Gastroesophageal sphincter (tissue), 4 donors: Measurements from ENCODE around the gene NOP14. TPM values are rescaled to one million over a fixed set of nuclear protein-coding genes. Genes with fewer than 3 reads are reported as not detected.

Experiments
- ATAC-seq: fragments of 150-250 bp; one replicate; pipeline ENCODE4 v1.9.1; 2016; ENCODE audit warnings: mild to moderate bottlenecking, moderate library complexity
- H3K27ac ChIP-seq, 4 donors: fragments of 200-600 bp; sonication (generic) in 3 of 4; 1 replicate in 3 of 4; 2 replicates in 1 of 4; pipeline ENCODE4 v1.5.1; 2016 to 2019
- H3K27me3 ChIP-seq: fragments of 200-600 bp; sonication (generic); one replicate; pipeline ENCODE4 v1.5.1; 2019
- H3K36me3 ChIP-seq, 2 donors: fragments of 200-600 bp; sonication (generic); one replicate each; pipeline ENCODE4 v1.5.1; 2019; ENCODE audit warnings: control low read depth in 1 of 2
- H3K4me1 ChIP-seq, 3 donors: fragments of 200-600 bp; sonication (generic); 1 replicate in 2 of 3; 2 replicates in 1 of 3; pipeline ENCODE4 v1.5.1; 2016 to 2019; ENCODE audit warnings: control low read depth in 2 of 3
- H3K4me3 ChIP-seq, 2 donors: fragments of 200-600 bp; sonication (generic); one replicate each; pipeline ENCODE4 v1.5.1; 2019; ENCODE audit warnings: mild to moderate bottlenecking in 1 of 2, moderate library complexity in 1 of 2
- H3K9me3 ChIP-seq, 3 donors: fragments of 200-600 bp; sonication (generic); one replicate each; pipeline ENCODE4 v1.5.1; 2017 to 2019; ENCODE audit warnings: control low read depth in 2 of 3
- EP300 ChIP-seq: sonication (generic); formaldehyde crosslinking; IDR thresholded peaks from one replicate; pipeline ENCODE4 v1.6.1; 2017; ENCODE audit warnings: antibody characterized with exemption, mild to moderate bottlenecking
- POLR2A ChIP-seq, 2 donors: fragments of 450-650 bp; IDR thresholded peaks; one replicate each; pipeline ENCODE4 v1.6.1; 2017; ENCODE audit warnings: antibody characterized with exemption in 2 of 2, mild to moderate bottlenecking in 2 of 2, moderate library complexity in 1 of 2
- POLR2AphosphoS5 ChIP-seq: sonication (generic); formaldehyde crosslinking; IDR thresholded peaks from one replicate; pipeline ENCODE4 v1.6.1; 2017; ENCODE audit warnings: antibody characterized with exemption
- WGBS, 2 donors: methylation state at CpG; one replicate each; pipeline ENCODE4 v1.1.5; 2018; ENCODE audit warnings: low coverage in 1 of 2; 5-methylcytosine and 5-hydroxymethylcytosine counted together
- total RNA-seq, 4 donors: library from RNA; depleted of rRNA; stranded (reverse); fragments of >200 nt; gene quantifications; one replicate each; pipeline ENCODE4 v1.1.0, GENCODE V29; 2016
- TF ChIP-seq, protein P1 (sequence below), 4 experiments: fragments of 200-600 bp in 2 of 4; fragments of 450-650 bp in 2 of 4; sonication (generic) in 1 of 4; IDR thresholded peaks; one replicate each; pipeline ENCODE4 v1.5.1; 2017 to 2019; ENCODE audit warnings: antibody characterized with exemption in 4 of 4, mild to moderate bottlenecking in 2 of 4, moderate library complexity in 2 of 4

Gene NOP14
- total RNA-seq, 4 donors from 2014 or later = 17.6 to 25.2 (median 20.4) TPM

DNA sequence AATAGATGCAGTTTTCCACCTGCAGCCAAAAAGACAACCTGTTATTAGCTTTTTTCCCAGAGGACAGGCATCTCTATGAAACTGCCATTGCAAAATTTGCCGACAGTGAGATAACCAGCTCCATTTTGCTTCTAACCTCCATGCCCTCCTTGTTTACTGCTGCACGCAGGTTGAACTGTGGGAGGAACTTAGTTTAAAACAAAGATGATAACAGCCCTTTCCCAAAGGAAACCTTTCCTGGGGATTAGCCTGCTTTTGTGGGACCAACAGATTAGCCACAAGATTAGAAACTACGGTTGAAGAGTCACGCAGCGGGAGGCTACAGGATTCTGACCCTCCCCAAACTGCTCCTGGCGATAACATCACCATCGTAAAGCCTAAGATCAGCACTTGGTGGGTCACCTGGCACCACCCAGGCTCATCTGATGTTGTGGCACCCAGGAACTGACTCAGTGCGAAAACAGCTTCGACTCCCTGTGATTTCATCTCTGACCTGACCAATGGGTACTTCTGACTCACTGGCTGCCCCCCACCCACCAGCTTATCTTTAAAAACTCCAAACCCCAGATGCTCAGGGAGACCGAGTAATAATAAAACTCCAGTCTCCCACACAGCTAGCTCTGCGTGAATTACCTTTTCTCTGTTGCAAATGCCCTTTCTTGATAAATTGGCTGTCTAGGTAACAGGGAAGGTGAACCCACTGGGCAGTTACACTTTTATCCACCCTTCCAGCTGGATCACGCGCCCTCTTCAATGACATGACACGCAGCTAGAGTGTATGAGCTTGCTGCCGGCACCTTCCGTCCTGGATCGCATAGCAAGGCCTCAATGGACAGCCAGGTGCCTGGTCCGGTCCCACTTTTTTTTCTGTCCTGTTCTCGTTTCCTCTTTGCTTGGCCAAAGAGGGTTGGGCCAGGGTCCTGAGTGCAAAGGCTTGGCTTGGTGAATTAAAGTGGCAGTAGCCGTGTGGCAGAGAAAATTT is 27.2 kb downstream of the NOP14 start:
- peak overlapping the region in 3 of 4 donors; percentile 92 to 96 (median 94) for H3K27ac ChIP-seq
- H3K9me3 ChIP-seq = no peaks in the 10 kb centered on the region
- peak overlapping the region; percentile 57 to 96 for H3K4me3 ChIP-seq
- H3K4me1 ChIP-seq = peaks cover 0 to 54% (median 17%) of the 10 kb centered on the region in 3 donors
- TF ChIP-seq, protein P1, sequence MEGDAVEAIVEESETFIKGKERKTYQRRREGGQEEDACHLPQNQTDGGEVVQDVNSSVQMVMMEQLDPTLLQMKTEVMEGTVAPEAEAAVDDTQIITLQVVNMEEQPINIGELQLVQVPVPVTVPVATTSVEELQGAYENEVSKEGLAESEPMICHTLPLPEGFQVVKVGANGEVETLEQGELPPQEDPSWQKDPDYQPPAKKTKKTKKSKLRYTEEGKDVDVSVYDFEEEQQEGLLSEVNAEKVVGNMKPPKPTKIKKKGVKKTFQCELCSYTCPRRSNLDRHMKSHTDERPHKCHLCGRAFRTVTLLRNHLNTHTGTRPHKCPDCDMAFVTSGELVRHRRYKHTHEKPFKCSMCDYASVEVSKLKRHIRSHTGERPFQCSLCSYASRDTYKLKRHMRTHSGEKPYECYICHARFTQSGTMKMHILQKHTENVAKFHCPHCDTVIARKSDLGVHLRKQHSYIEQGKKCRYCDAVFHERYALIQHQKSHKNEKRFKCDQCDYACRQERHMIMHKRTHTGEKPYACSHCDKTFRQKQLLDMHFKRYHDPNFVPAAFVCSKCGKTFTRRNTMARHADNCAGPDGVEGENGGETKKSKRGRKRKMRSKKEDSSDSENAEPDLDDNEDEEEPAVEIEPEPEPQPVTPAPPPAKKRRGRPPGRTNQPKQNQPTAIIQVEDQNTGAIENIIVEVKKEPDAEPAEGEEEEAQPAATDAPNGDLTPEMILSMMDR (IDR thresholded peaks at IDR 0.05) = no peak
- TF ChIP-seq EP300 = no peak
- TF ChIP-seq POLR2AphosphoS5 = no peak
- no peak for TF ChIP-seq POLR2A (IDR thresholded peaks at IDR 0.05)
- no peaks in the 10 kb centered on the region for H3K27me3 ChIP-seq
- peaks cover 0 to 54% of the 10 kb centered on the region in 2 donors for H3K36me3 ChIP-seq
- ATAC-seq = no peak
- WGBS, 2 donors = 74 to 89% methylated on average over 9 to 15 of the region's 20 CpGs

DNA sequence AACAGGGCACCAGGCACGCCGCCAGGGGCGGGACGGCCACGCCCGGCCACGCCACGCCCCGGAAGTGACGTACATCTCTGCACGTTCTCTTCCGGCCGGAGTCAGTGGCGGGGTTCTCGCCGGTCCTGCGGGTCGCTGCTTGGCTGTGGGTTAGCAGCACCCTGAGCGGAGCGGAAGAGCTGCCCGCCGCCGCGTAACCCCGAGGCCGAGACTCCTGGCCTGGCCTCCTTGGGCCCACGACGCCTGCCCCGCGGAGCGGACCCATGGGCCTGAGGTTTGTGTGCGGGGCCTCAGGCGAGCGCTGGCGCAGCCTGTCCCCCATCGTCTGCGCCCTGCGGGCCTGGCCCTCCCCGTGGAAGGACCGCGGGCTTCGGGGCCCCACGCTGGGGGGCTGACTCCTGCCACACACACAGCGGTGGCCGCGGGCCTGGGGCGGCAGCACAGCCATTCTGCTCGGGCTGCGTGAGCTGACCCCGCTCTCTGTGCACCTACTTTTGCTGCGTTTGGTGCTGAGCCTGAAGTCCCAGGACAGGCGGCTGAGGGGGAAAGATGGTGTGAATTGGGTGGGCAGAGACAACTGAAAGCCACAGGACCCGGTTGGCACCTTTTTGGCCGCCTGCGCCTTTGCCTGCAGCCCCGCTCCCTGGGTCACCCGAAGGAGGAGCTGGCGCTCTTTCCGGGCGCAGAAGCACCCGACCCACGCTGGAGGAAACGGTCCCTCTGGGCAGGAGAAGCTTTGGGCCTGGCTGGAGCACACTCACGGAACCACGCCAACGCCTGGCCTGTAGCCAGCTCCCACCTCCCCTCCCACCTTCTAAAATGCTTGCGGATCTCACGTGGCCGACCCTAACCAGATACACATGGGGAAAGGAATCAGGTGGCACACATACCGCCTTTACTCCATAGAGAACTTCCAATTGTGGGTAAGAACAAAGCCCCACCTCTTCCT is 28.1 kb downstream of the NOP14 start:
- peaks cover 0 to 54% of the 10 kb centered on the region in 2 donors for H3K36me3 ChIP-seq
- no peaks in the 10 kb centered on the region for H3K9me3 ChIP-seq
- H3K27ac ChIP-seq = peak overlapping the region; percentile 40 to 96 (median 93)
- ATAC-seq = peak; percentile 88
- peak overlapping the region; percentile 57 to 96 for H3K4me3 ChIP-seq
- TF ChIP-seq, protein P1 (IDR thresholded peaks at IDR 0.05) = peak in 2 of 4 experiments; percentile 14 to 52
- TF ChIP-seq EP300 (no peak), POLR2AphosphoS5 (peak; percentile 98), POLR2A (IDR thresholded peaks at IDR 0.05) (peak; percentile 93 to 95)
- H3K27me3 ChIP-seq = no peaks in the 10 kb centered on the region
- peaks cover 0 to 64% (median 22%) of the 10 kb centered on the region in 3 donors for H3K4me1 ChIP-seq
- WGBS, 2 donors = 14 to 15% methylated on average over 1 to 4 of the region's 70 CpGs

DNA sequence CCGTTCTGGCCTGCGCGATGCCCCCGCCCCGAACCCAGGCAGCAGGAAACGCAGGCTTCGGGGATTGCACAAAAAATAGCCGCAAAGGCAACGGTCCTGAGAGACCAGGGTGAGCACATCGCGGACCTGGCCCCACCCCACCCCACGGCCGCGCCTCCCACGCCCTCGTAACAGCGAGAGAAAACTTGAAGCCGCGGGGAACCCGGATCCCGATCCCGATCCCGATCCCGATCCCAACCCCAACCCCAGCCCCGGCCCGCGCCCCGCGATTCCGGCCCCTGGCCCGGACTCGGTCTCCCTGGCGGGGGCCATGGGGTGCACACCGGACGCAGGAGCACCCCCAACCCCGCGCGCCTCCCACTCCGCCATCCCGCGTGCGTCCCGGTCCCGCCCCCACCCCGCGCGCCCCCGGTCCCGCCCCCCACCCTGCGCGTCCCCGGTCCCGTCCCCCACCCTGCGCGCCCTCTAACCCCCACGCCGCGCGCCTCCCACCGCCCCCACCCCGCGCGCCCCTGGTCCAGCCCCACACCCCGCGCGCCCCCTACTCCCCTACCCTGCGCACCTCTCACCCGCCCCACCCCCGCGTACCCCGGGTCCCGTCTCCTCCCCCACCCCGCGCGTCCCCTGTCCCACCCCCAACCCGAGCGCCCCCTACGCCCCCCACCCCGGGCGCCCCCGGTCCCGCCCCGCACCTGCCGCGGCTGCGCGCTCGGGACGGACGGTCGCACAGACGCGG is 29.0 kb downstream of the NOP14 start:
- no CpG with 5 or more reads among the region's 93 CpGs for WGBS, 2 donors
- H3K36me3 ChIP-seq = peaks cover 0 to 54% of the 10 kb centered on the region in 2 donors
- no peaks in the 10 kb centered on the region for H3K9me3 ChIP-seq
- peak overlapping the region; percentile 40 to 96 (median 93) for H3K27ac ChIP-seq
- H3K4me1 ChIP-seq = peaks cover 0 to 64% (median 22%) of the 10 kb centered on the region in 3 donors
- TF ChIP-seq EP300 = no peak
- TF ChIP-seq, protein P1 (IDR thresholded peaks at IDR 0.05) = no peak
- TF ChIP-seq POLR2AphosphoS5 = no peak
- TF ChIP-seq POLR2A (IDR thresholded peaks at IDR 0.05) = no peak
- peak; percentile 65 for ATAC-seq
- no peaks in the 10 kb centered on the region for H3K27me3 ChIP-seq
- H3K4me3 ChIP-seq = peak overlapping the region; percentile 57 to 96

DNA sequence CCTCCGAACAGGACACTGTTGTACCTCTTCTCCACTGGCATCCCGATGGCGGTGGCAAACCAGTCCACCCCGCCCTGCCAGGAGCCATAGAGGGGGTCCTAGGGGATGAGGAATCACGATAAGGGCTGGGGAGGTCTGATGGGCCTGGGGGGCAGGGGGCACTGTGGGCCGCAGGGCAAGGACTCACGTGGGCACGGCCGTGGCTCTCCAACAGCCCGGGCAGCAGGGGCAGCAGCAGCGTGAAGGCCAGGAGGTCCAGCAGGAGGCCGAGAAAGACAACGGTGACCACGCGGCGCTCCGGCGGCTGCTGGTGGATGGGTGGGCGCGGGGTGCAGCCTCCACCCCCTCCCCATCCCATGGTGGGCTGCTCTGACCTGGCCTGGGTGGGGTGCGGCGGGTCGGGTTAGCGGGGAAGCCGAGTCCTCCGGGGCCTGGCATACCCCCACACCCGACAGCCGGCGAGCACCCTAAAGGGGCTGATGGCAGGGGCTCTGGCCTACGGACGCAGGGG is 29.6 kb downstream of the NOP14 start:
- H3K9me3 ChIP-seq = no peaks in the 10 kb centered on the region
- H3K4me1 ChIP-seq = peaks cover 0 to 64% (median 22%) of the 10 kb centered on the region in 3 donors
- H3K36me3 ChIP-seq = peaks cover 0 to 54% of the 10 kb centered on the region in 2 donors
- peak overlapping the region; percentile 40 to 96 (median 93) for H3K27ac ChIP-seq
- no CpG with 5 or more reads among the region's 31 CpGs for WGBS, 2 donors
- no peak for ATAC-seq
- H3K4me3 ChIP-seq = peak overlapping the region; percentile 57 to 96
- TF ChIP-seq POLR2AphosphoS5 = no peak
- no peak for TF ChIP-seq EP300
- no peak for TF ChIP-seq POLR2A (IDR thresholded peaks at IDR 0.05)
- TF ChIP-seq, protein P1 (IDR thresholded peaks at IDR 0.05) = no peak
- H3K27me3 ChIP-seq = no peaks in the 10 kb centered on the region
